Thyroid gland (tissue), 4 donors: ENCODE data around the gene KCNG2. TPM values are rescaled to one million over a fixed set of nuclear protein-coding genes. Genes with fewer than 3 reads are reported as not detected.

Experiments used
- DNase-seq, 2 donors: peaks; one replicate each; pipeline ENCODE4 v3.0.0-alpha.2; 2019
- H3K27ac ChIP-seq, 3 donors: fragments of 200-600 bp; sonication (generic); 1 replicate in 2 of 3; 2 replicates in 1 of 3; pipeline ENCODE4 v1.5.1; 2016 to 2019; ENCODE audit warnings: mild to moderate bottlenecking in 1 of 3, moderate library complexity in 1 of 3
- H3K27me3 ChIP-seq: fragments of 200-600 bp; sonication (generic); one replicate; pipeline ENCODE4 v1.5.1; 2019
- H3K36me3 ChIP-seq, 2 donors: fragments of 200-600 bp; sonication (generic); one replicate each; pipeline ENCODE4 v1.5.1; 2016 to 2019
- H3K4me1 ChIP-seq, 2 donors: fragments of 200-600 bp; sonication (generic); one replicate each; pipeline ENCODE4 v1.5.1; 2017 to 2019
- H3K4me3 ChIP-seq, 3 donors: fragments of 200-600 bp; sonication (generic); replicated peaks in 1 of 3; 1 replicate in 2 of 3; 2 replicates in 1 of 3; pipeline ENCODE4 v1.5.1; 2016; ENCODE audit warnings: mild to moderate bottlenecking in 1 of 3
- H3K9me3 ChIP-seq: fragments of 200-600 bp; sonication (generic); one replicate; pipeline ENCODE4 v1.5.1; 2017
- POLR2A ChIP-seq, 2 donors: fragments of 450-650 bp; IDR thresholded peaks; one replicate each; pipeline ENCODE4 v1.6.1; 2017; ENCODE audit warnings: antibody characterized with exemption in 2 of 2, mild to moderate bottlenecking in 2 of 2, moderate library complexity in 1 of 2
- WGBS, 2 donors: methylation state at CpG; one replicate each; pipeline ENCODE4 v1.1.5; 2017; 5-methylcytosine and 5-hydroxymethylcytosine counted together
- intact Hi-C: fragments of 100-400 bp; cut with DNase I; formaldehyde crosslinking; loops from one replicate; pipeline ENCODE4 v1.15.1; 2023
- total RNA-seq, 4 donors: library from RNA; depleted of rRNA; stranded (reverse); fragments of >200 nt; gene quantifications; one replicate each; pipeline ENCODE4 v1.2.3, GENCODE V29; 2016
- TF ChIP-seq, protein P1 (sequence below), 6 experiments: fragments of 200-600 bp in 3 of 6; fragments of 450-650 bp in 3 of 6; sonication (generic) in 3 of 6; IDR thresholded peaks; one replicate each; pipeline ENCODE4 v1.5.1; 2016 to 2019; ENCODE audit warnings: antibody characterized with exemption in 6 of 6, mild to moderate bottlenecking in 2 of 6, inconsistent platforms in 1 of 6, moderate library complexity in 1 of 6

The KCNG2 gene
- total RNA-seq, 4 donors from 2014 or later: 0.22 TPM; not detected in 3

GRCh38 chr18:79805211-79805887 is 7.6 kb downstream of the KCNG2 start:
- intact Hi-C loops: no loop called here
- no peak overlapping the region for H3K4me3 ChIP-seq
- H3K27me3 ChIP-seq: no peaks in the 10 kb centered on the region
- H3K27ac ChIP-seq: no peak overlapping the region
- no peaks in the 10 kb centered on the region for H3K36me3 ChIP-seq
- TF ChIP-seq, protein P1, sequence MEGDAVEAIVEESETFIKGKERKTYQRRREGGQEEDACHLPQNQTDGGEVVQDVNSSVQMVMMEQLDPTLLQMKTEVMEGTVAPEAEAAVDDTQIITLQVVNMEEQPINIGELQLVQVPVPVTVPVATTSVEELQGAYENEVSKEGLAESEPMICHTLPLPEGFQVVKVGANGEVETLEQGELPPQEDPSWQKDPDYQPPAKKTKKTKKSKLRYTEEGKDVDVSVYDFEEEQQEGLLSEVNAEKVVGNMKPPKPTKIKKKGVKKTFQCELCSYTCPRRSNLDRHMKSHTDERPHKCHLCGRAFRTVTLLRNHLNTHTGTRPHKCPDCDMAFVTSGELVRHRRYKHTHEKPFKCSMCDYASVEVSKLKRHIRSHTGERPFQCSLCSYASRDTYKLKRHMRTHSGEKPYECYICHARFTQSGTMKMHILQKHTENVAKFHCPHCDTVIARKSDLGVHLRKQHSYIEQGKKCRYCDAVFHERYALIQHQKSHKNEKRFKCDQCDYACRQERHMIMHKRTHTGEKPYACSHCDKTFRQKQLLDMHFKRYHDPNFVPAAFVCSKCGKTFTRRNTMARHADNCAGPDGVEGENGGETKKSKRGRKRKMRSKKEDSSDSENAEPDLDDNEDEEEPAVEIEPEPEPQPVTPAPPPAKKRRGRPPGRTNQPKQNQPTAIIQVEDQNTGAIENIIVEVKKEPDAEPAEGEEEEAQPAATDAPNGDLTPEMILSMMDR (IDR thresholded peaks at IDR 0.05): no peak
- TF ChIP-seq POLR2A (IDR thresholded peaks at IDR 0.05): no peak
- no peaks in the 10 kb centered on the region for H3K4me1 ChIP-seq
- DNase-seq: no peak
- 85 to 88% methylated on average over 18 of the region's 18 CpGs for WGBS, 2 donors
- H3K9me3 ChIP-seq: no peaks in the 10 kb centered on the region

- DNase-seq: no peak
- Histone ChIP-seq H3K36me3 (no peaks in the 10 kb centered on the region), H3K9me3 (no peaks in the 10 kb centered on the region), H3K27me3 (no peaks in the 10 kb centered on the region), H3K27ac (no peak overlapping the region), H3K4me1 (no peaks in the 10 kb centered on the region), H3K4me3 (no peak overlapping the region)
- intact Hi-C loops: no loop called here
- TF ChIP-seq, protein P1 (IDR thresholded peaks at IDR 0.05): no peak
- TF ChIP-seq POLR2A (IDR thresholded peaks at IDR 0.05): no peak
- WGBS, 2 donors: 83 to 85% methylated on average over 11 to 16 of the region's 16 CpGs
Measured at GRCh38 chr18:79805926-79806487, 8.3 kb downstream of the KCNG2 start.

- Histone ChIP-seq H3K27ac (no peak overlapping the region), H3K27me3 (no peaks in the 10 kb centered on the region), H3K4me1 (no peaks in the 10 kb centered on the region), H3K36me3 (no peaks in the 10 kb centered on the region), H3K9me3 (no peaks in the 10 kb centered on the region), H3K4me3 (no peak overlapping the region)
- intact Hi-C loops: no loop called here
- DNase-seq: no peak
- TF ChIP-seq POLR2A (IDR thresholded peaks at IDR 0.05): no peak
- TF ChIP-seq, protein P1 (IDR thresholded peaks at IDR 0.05): no peak
- WGBS, 2 donors: 94 to 95% methylated on average over 40 to 43 of the region's 43 CpGs
Measured at GRCh38 chr18:79806976-79807841, 9.5 kb downstream of the KCNG2 start.

DNA sequence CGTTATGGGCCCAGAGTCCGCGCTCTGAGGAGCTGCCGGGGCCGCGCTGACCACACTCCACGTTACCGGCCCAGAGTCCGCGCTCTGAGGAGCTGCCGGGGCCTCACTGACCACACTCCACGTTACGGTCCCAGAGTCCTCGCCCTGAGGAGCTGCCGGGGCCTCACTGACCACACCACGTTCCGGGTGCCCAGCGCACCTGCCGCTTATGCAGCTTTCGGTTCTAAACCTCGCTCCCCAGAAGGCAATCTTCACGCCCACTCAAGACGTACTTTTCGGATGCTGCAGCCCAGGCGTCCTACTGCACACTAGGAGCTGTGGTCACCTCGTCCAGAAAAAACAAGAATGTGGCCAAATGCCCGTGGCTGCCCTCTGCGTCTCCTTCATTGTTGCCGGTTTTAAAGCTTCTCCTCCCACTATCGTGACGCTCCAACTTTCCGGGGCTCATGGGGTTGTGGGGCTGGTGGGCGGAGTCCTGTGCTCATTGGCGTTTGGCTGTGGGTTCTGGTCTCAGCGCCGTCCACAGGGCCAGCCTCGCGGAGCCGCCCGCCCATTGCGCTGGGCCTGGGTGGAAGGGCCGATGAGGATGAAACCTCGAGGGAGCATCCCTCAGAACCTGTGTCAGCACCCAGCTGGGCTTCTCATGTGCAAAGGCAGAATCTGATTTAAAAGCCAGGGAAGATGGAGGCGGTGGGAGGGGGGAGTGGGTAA is 11.9 kb downstream of the KCNG2 start:
- DNase-seq: no peak
- Histone ChIP-seq H3K27me3 (no peaks in the 10 kb centered on the region), H3K4me3 (no peak overlapping the region), H3K27ac (no peak overlapping the region), H3K36me3 (no peaks in the 10 kb centered on the region), H3K9me3 (no peaks in the 10 kb centered on the region), H3K4me1 (no peaks in the 10 kb centered on the region)
- TF ChIP-seq, protein P1 (IDR thresholded peaks at IDR 0.05): no peak
- no peak for TF ChIP-seq POLR2A (IDR thresholded peaks at IDR 0.05)
- WGBS, 2 donors: 92 to 93% methylated on average over 39 to 41 of the region's 44 CpGs
- intact Hi-C loops: no loop called here
